WTC11 (cell line): ENCODE results near the gene MADD. TPM values are rescaled to one million over a fixed set of nuclear protein-coding genes. Genes with fewer than 3 reads are reported as not detected.

ENCODE experiments used
- ATAC-seq: fragments of 200-7000 bp; cut with Tn5 transposase; 2 replicates; pipeline ENCODE4 v1.10.0; 2021; ENCODE audit warnings: mild to moderate bottlenecking, moderate library complexity
- CTCF ChIA-PET: fragments of 300-600 bp; sonication (Branson Sonifier 250); formaldehyde crosslinking; loops from one replicate; lab custom pipeline; 2021; ENCODE audit warnings: antibody characterized with exemption; lab: Charles Lee
- POLR2A ChIA-PET: fragments of 350-600 bp; sonication (Branson Sonifier 250); formaldehyde crosslinking; loops from one replicate; lab custom pipeline; 2021; ENCODE audit warnings: antibody characterized with exemption; lab: Charles Lee
- DNase-seq: peaks from one replicate; pipeline ENCODE4 v3.0.0; 2021; ENCODE audit warnings: low spot score
- H3K27ac Mint-ChIP-seq: 2 replicates; pipeline ENCODE4 v1.8.0; 2021; ENCODE audit warnings: mixed read lengths
- H3K27me3 Mint-ChIP-seq: 2 replicates; pipeline ENCODE4 v1.8.0; 2021; ENCODE audit warnings: low read depth, mild to moderate bottlenecking, moderate library complexity, mixed read lengths
- H3K36me3 Mint-ChIP-seq: 2 replicates; pipeline ENCODE4 v1.8.0; 2021; ENCODE audit warnings: mixed read lengths
- H3K4me1 Mint-ChIP-seq: 2 replicates; pipeline ENCODE4 v1.8.0; 2022; ENCODE audit warnings: mixed read lengths
- H3K4me3 Mint-ChIP-seq: 2 replicates; pipeline ENCODE4 v1.8.0; 2021; ENCODE audit warnings: mild to moderate bottlenecking, moderate library complexity, mixed read lengths
- H3K9me3 Mint-ChIP-seq: 2 replicates; pipeline ENCODE4 v1.8.0; 2021; ENCODE audit warnings: mixed read lengths
- CBFB ChIP-seq: sonication (generic); formaldehyde crosslinking; IDR thresholded peaks from 2 replicates; pipeline ENCODE4 v1.8.1; 2022; ENCODE audit warnings: mild to moderate bottlenecking, low read depth, missing genetic modification reagents
- CREB1 ChIP-seq: sonication (generic); formaldehyde crosslinking; IDR thresholded peaks from 2 replicates; pipeline ENCODE4 v1.8.0; 2023; ENCODE audit warnings: mild to moderate bottlenecking, missing genetic modification reagents
- E2F4 ChIP-seq: sonication (generic); formaldehyde crosslinking; IDR thresholded peaks from 2 replicates; pipeline ENCODE4 v1.8.1; 2022; ENCODE audit warnings: low read depth, mild to moderate bottlenecking, moderate library complexity, missing genetic modification reagents, borderline replicate concordance
- ERG ChIP-seq: fragments of 250-450 bp; sonication (Bioruptor Pico); IDR thresholded peaks from 2 replicates; pipeline ENCODE4 v1.8.0; 2021; ENCODE audit warnings: mild to moderate bottlenecking
- ESRRA ChIP-seq: sonication (generic); formaldehyde crosslinking; IDR thresholded peaks from 2 replicates; pipeline ENCODE4 v1.8.1; 2022; ENCODE audit warnings: mild to moderate bottlenecking, missing genetic modification reagents, borderline replicate concordance
- FOXJ3 ChIP-seq: sonication (generic); formaldehyde crosslinking; IDR thresholded peaks from 2 replicates; pipeline ENCODE4 v1.9.0; 2021; ENCODE audit warnings: missing genetic modification reagents, mild to moderate bottlenecking, borderline replicate concordance
- KAT7 ChIP-seq: sonication (generic); formaldehyde crosslinking; IDR thresholded peaks from 2 replicates; pipeline ENCODE4 v1.8.1; 2023; ENCODE audit warnings: missing genetic modification reagents, mild to moderate bottlenecking, borderline replicate concordance
- MXD4 ChIP-seq: fragments of 250-450 bp; sonication (Bioruptor Pico); IDR thresholded peaks from 2 replicates; pipeline ENCODE4 v1.8.0; 2021; ENCODE audit warnings: mild to moderate bottlenecking, moderate library complexity, borderline replicate concordance
- RELA ChIP-seq: sonication (generic); formaldehyde crosslinking; IDR thresholded peaks from 2 replicates; pipeline ENCODE4 v1.8.1; 2022; ENCODE audit warnings: missing genetic modification reagents, mild to moderate bottlenecking, borderline replicate concordance
- SMAD4 ChIP-seq: sonication (generic); formaldehyde crosslinking; IDR thresholded peaks from 2 replicates; pipeline ENCODE4 v1.8.0; 2022; ENCODE audit warnings: mild to moderate bottlenecking, missing genetic modification reagents
- SP1 ChIP-seq: sonication (generic); formaldehyde crosslinking; conservative IDR thresholded peaks from 2 replicates; pipeline ENCODE4 v1.8.1; 2022; ENCODE audit warnings: missing genetic modification reagents
- TCF7 ChIP-seq: sonication (generic); formaldehyde crosslinking; IDR thresholded peaks from 2 replicates; pipeline ENCODE4 v1.8.0; 2022; ENCODE audit warnings: mild to moderate bottlenecking, low read depth, missing genetic modification reagents, moderate library complexity
- TEAD1 ChIP-seq: sonication (generic); formaldehyde crosslinking; IDR thresholded peaks from 2 replicates; pipeline ENCODE4 v1.8.0; 2022; ENCODE audit warnings: mild to moderate bottlenecking, missing genetic modification reagents
- ZNF121 ChIP-seq: sonication (generic); formaldehyde crosslinking; IDR thresholded peaks from 2 replicates; pipeline ENCODE4 v1.8.0; 2023; ENCODE audit warnings: missing genetic modification reagents
- ZNF671 ChIP-seq: fragments of 250-450 bp; sonication (Bioruptor Pico); IDR thresholded peaks from 2 replicates; pipeline ENCODE4 v1.8.0; 2021; ENCODE audit warnings: mild to moderate bottlenecking
- total RNA-seq: library from RNA; stranded (reverse); gene quantifications from 3 replicates; pipeline ENCODE4 v1.2.3, GENCODE V29; 2021
- TF ChIP-seq, protein P1 (sequence below): sonication (generic); formaldehyde crosslinking; IDR thresholded peaks from 2 replicates; pipeline ENCODE4 v1.8.0; 2022; ENCODE audit warnings: mild to moderate bottlenecking, missing genetic modification reagents
- TF ChIP-seq, protein P2 (sequence below): sonication (generic); formaldehyde crosslinking; IDR thresholded peaks from 2 replicates; pipeline ENCODE4 v1.8.0; 2022; ENCODE audit warnings: mild to moderate bottlenecking, missing genetic modification reagents
- TF ChIP-seq, protein P3 (sequence below): sonication (generic); formaldehyde crosslinking; IDR thresholded peaks from 2 replicates; pipeline ENCODE4 v1.8.1; 2023; ENCODE audit warnings: mild to moderate bottlenecking, missing genetic modification reagents
- TF ChIP-seq, protein P4 (sequence below): sonication (generic); formaldehyde crosslinking; IDR thresholded peaks from 2 replicates; pipeline ENCODE4 v1.8.0; 2022; ENCODE audit warnings: mild to moderate bottlenecking, missing genetic modification reagents
- TF ChIP-seq, protein P5 (sequence below): sonication (generic); formaldehyde crosslinking; IDR thresholded peaks from 2 replicates; pipeline ENCODE4 v1.8.1; 2022; ENCODE audit warnings: low read depth, missing genetic modification reagents, borderline replicate concordance
- TF ChIP-seq, protein P6 (sequence below): fragments of 200-600 bp; IDR thresholded peaks from 2 replicates; pipeline ENCODE4 v1.8.0; 2022; ENCODE audit warnings: antibody characterized with exemption

MADD gene
- total RNA-seq, 1 experiment from 2014 or later = 47.5 TPM

DNA sequence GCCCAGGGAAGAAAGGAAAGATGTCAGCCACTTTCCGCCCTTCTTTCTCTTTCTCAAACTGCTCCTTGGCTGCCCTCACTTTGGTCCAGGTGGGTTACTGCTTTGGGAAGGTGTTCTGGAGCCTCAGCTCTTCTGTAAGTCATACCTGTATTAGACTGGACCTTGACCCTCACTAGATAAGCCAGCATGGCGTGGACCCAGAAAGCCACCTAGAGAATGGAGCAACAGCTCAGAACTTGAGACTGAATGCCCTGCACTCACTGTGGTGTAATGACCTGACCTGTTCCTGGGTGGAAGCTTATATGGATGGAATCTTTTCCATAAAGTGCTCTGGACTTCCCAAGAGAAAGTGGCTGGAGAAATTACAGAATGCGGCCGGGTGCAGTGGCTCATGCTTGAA lies 36.9 kb upstream of the MADD start:
- Mint-ChIP-seq H3K4me3 (no peak overlapping the region), H3K4me1 (peaks cover 3% of the 10 kb centered on the region; the same call in 1 of the 2 replicates), H3K9me3 (no peaks in the 10 kb centered on the region), H3K27me3 (no peaks in the 10 kb centered on the region), H3K27ac (no peak overlapping the region), H3K36me3 (peaks cover 57% of the 10 kb centered on the region)
- POLR2A ChIA-PET = interaction anchor here (0.7 to 2.5 kb wide), 4 partner anchors 9 to 48 kb away, joined by 3 to 17 read pairs (median 4); partner anchors contain the start of gene DDB2
- CTCF ChIA-PET = interaction anchor here (0.9 to 7.2 kb wide), 10 partner anchors 16 to 221 kb away, joined by 3 to 84 read pairs (median 4); partner anchors contain the start of genes DDB2, MYBPC3, NR1H3 and PACSIN3
- no peak for DNase-seq
- TF ChIP-seq, protein P1, sequence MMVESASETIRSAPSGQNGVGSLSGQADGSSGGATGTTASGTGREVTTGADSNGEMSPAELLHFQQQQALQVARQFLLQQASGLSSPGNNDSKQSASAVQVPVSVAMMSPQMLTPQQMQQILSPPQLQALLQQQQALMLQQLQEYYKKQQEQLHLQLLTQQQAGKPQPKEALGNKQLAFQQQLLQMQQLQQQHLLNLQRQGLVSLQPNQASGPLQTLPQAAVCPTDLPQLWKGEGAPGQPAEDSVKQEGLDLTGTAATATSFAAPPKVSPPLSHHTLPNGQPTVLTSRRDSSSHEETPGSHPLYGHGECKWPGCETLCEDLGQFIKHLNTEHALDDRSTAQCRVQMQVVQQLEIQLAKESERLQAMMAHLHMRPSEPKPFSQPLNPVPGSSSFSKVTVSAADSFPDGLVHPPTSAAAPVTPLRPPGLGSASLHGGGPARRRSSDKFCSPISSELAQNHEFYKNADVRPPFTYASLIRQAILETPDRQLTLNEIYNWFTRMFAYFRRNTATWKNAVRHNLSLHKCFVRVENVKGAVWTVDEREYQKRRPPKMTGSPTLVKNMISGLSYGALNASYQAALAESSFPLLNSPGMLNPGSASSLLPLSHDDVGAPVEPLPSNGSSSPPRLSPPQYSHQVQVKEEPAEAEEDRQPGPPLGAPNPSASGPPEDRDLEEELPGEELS (CRISPR knock-in tag) = no peak
- TF ChIP-seq SMAD4 (CRISPR knock-in tag) (no peak), TEAD1 (CRISPR knock-in tag) (no peak)
- ATAC-seq = no peak

DNA sequence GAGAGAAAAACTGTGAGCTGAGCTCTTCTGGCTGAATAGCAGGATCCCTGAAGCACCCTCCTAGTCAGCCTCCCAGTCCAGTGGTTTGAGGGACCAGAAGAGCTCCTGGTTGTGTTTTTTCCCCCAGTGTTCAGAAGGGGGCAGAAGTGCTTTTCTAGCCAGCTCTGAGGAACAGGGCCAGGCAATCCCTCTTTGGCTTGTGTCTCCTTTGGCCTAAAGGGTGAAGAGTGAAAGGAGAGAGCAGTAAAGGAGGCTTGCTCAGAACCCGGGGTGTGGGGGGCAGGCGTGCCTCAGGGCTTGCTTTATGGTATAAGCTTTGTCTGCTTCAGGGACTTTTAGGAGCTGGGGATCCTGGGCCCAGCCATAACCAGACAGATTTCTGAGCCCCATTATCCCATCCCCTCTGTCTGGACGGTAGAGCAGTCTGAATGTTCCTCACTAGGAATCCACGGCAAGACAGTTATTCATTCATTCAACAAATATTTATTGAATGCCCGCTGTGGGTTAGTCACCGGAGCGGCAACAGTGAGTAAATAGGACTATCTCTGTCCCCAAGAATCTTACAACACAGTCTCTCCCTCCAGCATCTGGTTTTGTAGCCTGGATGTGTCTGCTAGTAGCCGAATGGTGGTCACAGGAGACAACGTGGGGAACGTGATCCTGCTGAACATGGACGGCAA lies 35.8 kb upstream of the MADD start:
- Mint-ChIP-seq H3K9me3 (no peaks in the 10 kb centered on the region), H3K27ac (peak overlapping the region; percentile 75), H3K36me3 (peaks cover 53% of the 10 kb centered on the region), H3K4me1 (peaks cover 3% of the 10 kb centered on the region; the same call in 1 of the 2 replicates), H3K4me3 (no peak overlapping the region), H3K27me3 (no peaks in the 10 kb centered on the region)
- TF ChIP-seq SP1 (no peak), ERG (CRISPR knock-in tag) (no peak), ESRRA (no peak), RELA (CRISPR knock-in tag) (no peak), E2F4 (CRISPR knock-in tag) (no peak), ZNF121 (CRISPR knock-in tag) (no peak), KAT7 (CRISPR knock-in tag) (no peak), CBFB (CRISPR knock-in tag) (no peak), FOXJ3 (CRISPR knock-in tag) (no peak), TCF7 (CRISPR knock-in tag) (no peak), ZNF671 (CRISPR knock-in tag) (no peak), CREB1 (CRISPR knock-in tag) (no peak), TEAD1 (CRISPR knock-in tag) (no peak), MXD4 (CRISPR knock-in tag) (no peak)
- TF ChIP-seq, protein P2, sequence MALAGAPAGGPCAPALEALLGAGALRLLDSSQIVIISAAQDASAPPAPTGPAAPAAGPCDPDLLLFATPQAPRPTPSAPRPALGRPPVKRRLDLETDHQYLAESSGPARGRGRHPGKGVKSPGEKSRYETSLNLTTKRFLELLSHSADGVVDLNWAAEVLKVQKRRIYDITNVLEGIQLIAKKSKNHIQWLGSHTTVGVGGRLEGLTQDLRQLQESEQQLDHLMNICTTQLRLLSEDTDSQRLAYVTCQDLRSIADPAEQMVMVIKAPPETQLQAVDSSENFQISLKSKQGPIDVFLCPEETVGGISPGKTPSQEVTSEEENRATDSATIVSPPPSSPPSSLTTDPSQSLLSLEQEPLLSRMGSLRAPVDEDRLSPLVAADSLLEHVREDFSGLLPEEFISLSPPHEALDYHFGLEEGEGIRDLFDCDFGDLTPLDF (CRISPR knock-in tag) = no peak
- TF ChIP-seq, protein P3, sequence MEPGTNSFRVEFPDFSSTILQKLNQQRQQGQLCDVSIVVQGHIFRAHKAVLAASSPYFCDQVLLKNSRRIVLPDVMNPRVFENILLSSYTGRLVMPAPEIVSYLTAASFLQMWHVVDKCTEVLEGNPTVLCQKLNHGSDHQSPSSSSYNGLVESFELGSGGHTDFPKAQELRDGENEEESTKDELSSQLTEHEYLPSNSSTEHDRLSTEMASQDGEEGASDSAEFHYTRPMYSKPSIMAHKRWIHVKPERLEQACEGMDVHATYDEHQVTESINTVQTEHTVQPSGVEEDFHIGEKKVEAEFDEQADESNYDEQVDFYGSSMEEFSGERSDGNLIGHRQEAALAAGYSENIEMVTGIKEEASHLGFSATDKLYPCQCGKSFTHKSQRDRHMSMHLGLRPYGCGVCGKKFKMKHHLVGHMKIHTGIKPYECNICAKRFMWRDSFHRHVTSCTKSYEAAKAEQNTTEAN (CRISPR knock-in tag) = no peak
- TF ChIP-seq, protein P4, sequence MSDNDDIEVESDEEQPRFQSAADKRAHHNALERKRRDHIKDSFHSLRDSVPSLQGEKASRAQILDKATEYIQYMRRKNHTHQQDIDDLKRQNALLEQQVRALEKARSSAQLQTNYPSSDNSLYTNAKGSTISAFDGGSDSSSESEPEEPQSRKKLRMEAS = no peak
- TF ChIP-seq, protein P5, sequence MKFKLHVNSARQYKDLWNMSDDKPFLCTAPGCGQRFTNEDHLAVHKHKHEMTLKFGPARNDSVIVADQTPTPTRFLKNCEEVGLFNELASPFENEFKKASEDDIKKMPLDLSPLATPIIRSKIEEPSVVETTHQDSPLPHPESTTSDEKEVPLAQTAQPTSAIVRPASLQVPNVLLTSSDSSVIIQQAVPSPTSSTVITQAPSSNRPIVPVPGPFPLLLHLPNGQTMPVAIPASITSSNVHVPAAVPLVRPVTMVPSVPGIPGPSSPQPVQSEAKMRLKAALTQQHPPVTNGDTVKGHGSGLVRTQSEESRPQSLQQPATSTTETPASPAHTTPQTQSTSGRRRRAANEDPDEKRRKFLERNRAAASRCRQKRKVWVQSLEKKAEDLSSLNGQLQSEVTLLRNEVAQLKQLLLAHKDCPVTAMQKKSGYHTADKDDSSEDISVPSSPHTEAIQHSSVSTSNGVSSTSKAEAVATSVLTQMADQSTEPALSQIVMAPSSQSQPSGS = no peak
- TF ChIP-seq, protein P6, sequence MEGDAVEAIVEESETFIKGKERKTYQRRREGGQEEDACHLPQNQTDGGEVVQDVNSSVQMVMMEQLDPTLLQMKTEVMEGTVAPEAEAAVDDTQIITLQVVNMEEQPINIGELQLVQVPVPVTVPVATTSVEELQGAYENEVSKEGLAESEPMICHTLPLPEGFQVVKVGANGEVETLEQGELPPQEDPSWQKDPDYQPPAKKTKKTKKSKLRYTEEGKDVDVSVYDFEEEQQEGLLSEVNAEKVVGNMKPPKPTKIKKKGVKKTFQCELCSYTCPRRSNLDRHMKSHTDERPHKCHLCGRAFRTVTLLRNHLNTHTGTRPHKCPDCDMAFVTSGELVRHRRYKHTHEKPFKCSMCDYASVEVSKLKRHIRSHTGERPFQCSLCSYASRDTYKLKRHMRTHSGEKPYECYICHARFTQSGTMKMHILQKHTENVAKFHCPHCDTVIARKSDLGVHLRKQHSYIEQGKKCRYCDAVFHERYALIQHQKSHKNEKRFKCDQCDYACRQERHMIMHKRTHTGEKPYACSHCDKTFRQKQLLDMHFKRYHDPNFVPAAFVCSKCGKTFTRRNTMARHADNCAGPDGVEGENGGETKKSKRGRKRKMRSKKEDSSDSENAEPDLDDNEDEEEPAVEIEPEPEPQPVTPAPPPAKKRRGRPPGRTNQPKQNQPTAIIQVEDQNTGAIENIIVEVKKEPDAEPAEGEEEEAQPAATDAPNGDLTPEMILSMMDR = no peak
- DNase-seq (peak; percentile 22), ATAC-seq (peak; percentile 86)
- CTCF ChIA-PET = interaction anchor here (0.6 to 7.2 kb wide), 26 partner anchors 8 to 220 kb away, joined by 3 to 84 read pairs (median 4); partner anchors contain the start of genes ACP2, DDB2, MYBPC3 and NR1H3
- POLR2A ChIA-PET = interaction anchor here (0.7 to 2.5 kb wide), 7 partner anchors 15 to 49 kb away, joined by 3 to 17 read pairs (median 4); partner anchors contain the start of genes ACP2 and DDB2
